Retinal pigment epithelial cell (primary cell): Measurements from ENCODE around the gene C13orf42.

Experiments
- DNase-seq: peaks from one replicate; pipeline ENCODE4 v3.0.0-alpha.2; 2010; ENCODE audit warnings: low read depth
- H3K4me3 ChIP-seq: 2 replicates; pipeline ENCODE4 v1.5.1; 2011; ENCODE audit warnings: mild to moderate bottlenecking, low read length, control low read depth, moderate library complexity
- TF ChIP-seq, protein P1 (sequence below): conservative IDR thresholded peaks from 2 replicates; pipeline ENCODE4 v1.5.1; 2011; ENCODE audit warnings: low read depth, low read length, control low read depth, inconsistent platforms

Gene C13orf42

GRCh38 chr13:51035978-51036377 lies 75.1 kb downstream of the C13orf42 start:
- DNase-seq: no peak
- no peak overlapping the region for H3K4me3 ChIP-seq
- TF ChIP-seq, protein P1, sequence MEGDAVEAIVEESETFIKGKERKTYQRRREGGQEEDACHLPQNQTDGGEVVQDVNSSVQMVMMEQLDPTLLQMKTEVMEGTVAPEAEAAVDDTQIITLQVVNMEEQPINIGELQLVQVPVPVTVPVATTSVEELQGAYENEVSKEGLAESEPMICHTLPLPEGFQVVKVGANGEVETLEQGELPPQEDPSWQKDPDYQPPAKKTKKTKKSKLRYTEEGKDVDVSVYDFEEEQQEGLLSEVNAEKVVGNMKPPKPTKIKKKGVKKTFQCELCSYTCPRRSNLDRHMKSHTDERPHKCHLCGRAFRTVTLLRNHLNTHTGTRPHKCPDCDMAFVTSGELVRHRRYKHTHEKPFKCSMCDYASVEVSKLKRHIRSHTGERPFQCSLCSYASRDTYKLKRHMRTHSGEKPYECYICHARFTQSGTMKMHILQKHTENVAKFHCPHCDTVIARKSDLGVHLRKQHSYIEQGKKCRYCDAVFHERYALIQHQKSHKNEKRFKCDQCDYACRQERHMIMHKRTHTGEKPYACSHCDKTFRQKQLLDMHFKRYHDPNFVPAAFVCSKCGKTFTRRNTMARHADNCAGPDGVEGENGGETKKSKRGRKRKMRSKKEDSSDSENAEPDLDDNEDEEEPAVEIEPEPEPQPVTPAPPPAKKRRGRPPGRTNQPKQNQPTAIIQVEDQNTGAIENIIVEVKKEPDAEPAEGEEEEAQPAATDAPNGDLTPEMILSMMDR: no peak

DNA sequence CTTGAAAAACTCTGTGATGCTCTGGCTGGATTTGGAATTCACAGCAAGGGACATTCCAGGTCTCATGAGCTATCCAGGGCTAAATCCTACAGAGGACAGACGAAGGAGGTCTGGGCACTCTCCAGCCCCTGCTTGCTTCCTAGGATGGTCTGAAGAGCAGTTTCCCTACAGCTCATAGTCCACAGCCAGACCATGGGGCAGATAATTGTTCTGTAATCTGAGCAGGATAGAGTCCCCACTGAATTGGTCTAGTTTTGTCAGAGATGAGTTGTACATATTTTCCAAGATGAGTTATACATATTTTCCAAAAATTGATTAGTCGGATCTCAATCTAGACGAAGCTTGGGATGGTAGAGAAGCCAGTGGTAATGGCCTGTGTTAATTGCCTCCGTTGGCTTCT lies 75.6 kb downstream of the C13orf42 start:
- TF ChIP-seq, protein P1: no peak
- H3K4me3 ChIP-seq: no peak overlapping the region
- DNase-seq: no peak

DNA sequence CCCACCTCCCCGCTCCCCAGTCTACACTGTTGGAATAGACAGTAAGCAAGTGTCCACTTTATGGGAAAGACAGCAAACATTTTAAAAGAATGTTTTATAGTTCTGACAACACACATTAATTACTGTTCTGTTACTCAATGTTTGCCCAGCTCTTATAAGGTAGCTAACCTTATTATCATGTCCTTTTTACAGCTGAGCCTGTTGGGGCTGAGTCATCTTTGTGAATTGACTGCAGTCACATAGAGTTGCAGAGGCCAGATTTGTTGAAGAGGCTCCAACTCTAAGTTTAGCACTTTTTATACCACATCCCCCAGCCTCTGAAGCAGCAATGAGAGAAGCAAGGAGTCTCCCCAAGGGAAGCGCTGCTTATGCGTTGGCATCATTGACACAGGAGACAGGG lies 76.2 kb downstream of the C13orf42 start:
- TF ChIP-seq, protein P1: no peak
- DNase-seq: no peak
- no peak overlapping the region for H3K4me3 ChIP-seq

DNA sequence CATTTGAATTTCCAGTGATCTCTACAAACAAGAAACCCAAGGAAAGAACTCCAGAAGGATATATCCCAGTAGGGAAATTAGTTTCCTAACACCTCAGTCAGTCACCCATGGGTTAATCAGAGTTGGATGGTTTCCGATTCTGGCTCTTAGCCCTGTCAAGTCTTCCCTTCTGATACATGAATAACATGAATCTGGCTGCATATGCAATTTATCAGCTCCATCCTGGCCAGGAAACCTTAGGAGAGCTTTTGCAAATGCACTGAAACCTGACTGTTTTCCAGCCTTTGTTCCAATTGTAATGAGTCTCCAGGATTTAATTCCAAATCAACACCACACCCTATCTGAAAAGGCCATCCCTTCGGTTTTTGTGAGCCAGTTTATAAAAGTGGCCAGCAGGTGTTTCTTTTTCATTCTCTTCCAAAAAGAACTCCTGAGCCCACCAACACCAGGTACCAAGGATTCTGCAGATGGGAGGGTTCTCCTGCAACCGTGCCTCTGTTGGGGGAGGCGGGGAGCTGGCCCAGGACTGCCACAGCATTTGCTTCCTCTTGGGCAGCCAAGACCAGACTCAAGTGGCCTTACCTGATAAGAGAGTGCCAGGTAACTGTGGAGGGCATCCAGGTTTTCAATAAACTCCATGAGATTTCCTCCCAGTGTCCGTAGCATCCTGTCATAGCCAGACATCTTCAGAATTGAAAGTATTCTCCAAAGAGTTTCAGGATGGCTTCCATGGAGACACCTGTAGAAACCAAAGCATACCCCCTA lies 77.5 kb downstream of the C13orf42 start:
- DNase-seq: no peak
- no peak overlapping the region for H3K4me3 ChIP-seq
- TF ChIP-seq, protein P1: no peak

DNA sequence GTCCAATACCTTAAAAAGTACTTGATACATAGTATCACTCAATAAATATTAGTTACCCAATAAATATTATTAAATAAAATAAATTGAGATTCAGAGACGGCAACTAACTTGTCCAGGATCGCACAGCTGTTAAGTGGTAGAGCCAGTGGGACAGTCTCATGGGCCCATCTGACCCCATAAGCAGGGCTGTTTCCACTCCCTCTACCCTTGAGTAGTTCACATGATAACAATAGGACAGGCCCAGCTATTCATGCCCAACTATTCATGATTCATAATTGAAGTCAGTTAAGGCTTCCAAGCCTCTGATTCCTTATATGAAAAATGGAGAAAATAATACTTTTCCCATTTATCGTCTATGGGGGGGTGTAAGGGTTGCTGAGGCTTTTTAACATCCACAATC lies 78.2 kb downstream of the C13orf42 start:
- no peak for DNase-seq
- no peak overlapping the region for H3K4me3 ChIP-seq
- TF ChIP-seq, protein P1: no peak
